ENCODE results near the gene CTTN. TPM values are rescaled to one million over a fixed set of nuclear protein-coding genes. Genes with fewer than 3 reads are reported as not detected.

Gene CTTN
- polyA plus RNA-seq, 4 donors = 144 to 175 (median 155) TPM

DNA sequence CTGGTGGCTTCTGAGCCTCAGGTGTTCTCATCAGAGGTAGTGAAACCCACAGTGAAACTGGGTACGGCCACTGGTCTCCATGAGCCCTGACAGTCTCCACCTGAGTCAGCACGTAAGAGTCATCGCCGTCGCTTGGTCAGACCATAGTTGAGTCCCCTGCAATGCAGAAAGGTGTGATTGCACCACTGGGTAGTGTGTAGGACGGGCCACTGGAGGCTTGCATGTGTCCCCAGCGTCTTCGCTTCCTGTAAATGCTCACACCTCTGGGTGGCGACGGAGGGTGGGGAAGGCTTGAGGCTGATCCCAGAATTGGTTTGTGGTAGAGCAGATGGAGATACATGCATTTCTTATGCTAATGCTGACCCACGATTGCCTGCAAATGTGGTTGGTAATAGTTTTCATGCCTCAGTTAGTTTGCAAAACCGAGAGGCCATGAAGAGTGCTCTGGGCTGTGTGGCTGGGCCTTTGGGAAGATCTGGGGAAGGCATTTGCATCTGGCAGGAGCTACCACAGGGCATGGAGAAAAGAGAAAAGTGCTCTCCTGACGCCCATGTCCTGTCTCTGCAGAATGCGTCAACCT lies 26.5 kb downstream of the CTTN start:
- DNase-seq (ENCODE audit: low read depth in 4 of 4, low spot score in 3 of 4) = no peak

DNA sequence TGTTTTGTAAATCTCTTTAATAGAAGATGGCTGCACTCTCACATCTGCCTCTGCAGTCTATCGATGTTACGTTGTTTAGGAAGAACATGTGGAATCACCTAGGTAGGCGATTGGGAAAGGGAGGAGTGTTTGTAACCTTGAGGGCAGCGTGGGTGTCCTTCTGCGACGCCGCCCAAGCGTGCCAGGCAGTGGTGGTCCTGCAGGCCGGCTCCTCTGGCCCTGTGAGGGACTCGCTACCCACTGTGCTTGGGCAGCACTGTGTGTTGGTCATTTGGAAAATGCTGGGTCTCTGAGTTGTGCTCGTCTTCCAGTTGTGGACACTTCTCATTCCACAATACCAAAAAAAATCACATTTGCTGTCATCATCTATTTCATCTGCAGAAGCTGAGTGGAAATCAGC lies 29.1 kb downstream of the CTTN start:
- DNase-seq (ENCODE audit: low read depth in 4 of 4, low spot score in 3 of 4) = no peak

DNA sequence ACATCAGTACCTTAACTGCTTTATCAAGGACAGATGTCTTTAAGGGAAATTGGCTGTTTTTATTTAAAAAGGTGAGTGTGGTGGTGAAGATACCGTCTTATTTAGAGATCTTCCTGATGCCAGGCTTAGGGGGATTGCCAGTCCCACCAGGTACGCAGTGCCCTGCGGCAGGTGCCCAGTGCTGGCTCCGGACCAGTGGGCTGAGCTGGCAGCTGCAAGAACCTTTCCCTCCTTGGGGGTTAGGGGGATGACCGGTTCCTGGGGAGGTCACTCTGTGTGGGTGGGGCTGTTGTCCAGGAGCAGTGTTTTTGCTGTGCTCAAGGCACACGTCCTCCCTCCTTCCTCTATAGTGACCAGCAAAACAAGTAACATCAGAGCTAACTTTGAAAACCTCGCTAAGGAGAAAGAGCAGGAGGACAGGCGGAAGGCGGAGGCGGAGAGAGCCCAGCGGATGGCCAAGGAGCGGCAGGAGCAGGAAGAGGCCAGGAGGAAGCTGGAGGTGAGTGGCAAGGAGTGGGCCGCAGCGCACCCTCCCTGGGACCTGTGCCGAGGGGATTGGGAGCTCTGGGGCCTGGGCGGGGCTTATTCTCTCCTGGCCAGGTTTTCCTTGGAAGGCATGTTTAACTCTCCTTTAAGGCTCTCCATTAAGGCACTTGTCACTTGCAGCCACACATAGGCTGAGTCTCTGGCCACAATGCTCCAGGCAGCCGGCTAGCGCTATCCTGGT lies 30.5 kb downstream of the CTTN start:
- DNase-seq (ENCODE audit: low read depth in 4 of 4, low spot score in 3 of 4) = no peak

DNA sequence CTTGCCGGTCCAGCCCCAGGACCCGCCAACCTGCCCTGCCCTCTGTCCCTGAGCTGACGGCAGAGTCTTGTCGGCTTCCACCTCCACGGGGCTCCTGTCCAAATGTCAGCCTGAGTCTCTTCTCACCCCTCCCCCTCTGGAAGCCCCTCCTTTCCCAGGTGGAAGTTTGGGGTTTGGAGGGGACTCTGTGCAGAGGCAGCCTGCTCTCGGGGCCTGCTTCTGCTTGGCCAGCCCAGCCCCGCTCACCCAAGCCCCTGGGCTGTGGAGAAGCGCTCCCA lies 31.0 kb downstream of the CTTN start:
- no peak for DNase-seq (ENCODE audit: low read depth in 4 of 4, low spot score in 3 of 4)

DNA sequence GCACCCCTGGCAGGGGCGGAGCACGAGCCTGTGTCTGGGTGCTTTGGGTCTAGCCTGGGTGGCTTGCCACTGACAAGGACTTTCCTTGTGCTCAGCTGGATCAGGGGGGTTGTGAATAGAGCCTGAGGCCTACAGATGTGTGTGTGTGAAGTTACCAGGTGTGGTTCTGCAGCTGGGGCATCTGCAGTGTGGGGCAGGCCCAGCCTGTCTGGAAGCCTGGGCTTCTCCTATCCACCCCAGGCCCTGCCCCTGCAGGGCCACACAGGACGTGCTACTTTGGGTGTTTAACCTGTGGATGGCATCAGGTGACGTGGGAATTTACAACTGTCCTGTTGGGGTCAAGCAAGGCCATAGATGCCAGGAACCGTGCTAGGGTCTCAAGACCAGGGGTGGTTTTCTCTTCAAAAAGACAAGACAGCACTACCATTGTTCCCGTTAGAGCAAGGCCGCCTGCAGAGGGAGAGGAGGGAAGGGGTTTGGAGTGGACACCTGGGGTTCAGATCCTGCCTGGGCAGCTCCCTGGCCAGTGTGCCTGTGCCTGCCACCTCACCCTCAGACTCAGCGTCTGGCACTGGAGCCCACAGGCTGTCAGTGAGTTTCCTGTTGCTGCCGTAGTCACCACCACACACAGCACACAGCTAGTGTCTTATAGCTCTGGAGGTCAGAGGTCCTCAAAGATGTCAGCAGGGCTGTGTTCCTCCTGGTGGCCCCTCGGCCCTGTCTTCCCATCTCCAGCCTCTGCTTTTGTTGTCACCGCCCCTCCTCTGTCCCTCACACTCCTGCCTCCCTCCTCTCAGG lies 31.6 kb downstream of the CTTN start:
- DNase-seq (ENCODE audit: low read depth in 4 of 4, low spot score in 3 of 4) = no peak

DNA sequence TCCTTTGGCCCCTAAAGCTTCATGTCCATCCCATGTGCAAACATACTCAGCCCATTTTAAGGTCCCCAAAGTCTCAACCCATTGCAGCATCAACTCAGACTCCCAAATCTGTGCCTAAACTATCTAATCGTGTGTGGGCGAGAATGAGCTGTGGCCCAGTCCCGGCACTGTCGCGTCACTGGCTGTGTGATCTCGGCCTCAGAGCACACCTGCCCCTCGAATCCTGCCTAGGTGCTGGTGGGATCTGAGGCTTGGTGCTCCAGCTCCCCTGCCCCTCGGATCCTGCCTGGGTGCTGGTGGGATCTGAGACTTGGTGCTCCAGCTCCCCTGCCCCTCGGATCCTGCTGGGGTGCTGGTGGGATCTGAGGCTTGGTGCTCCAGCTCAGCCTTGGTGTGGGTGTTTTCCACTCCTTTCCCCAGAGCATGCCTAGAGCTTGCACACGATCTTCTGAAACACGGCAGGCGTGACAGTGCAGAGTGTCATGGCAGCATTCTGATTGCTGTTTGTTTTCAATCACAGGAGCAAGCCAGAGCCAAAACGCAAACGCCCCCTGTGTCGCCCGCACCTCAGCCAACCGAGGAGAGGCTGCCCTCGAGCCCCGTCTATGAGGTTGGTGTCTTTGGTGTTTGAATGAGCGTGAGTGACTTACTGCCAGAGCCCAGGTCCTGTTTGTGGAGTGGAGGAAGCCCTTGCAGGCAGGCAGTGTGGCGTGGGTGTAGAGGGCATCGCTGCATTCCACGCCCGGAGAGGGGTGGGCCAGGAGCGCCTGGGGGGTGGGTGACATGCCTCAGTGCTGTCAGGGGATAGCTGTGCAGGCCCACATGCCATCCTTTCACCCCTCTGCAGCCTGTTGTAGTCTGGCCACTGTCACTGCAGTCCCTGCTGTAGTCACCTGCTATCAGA lies 32.6 kb downstream of the CTTN start:
- no peak for DNase-seq (ENCODE audit: low read depth in 4 of 4, low spot score in 3 of 4)

DNA sequence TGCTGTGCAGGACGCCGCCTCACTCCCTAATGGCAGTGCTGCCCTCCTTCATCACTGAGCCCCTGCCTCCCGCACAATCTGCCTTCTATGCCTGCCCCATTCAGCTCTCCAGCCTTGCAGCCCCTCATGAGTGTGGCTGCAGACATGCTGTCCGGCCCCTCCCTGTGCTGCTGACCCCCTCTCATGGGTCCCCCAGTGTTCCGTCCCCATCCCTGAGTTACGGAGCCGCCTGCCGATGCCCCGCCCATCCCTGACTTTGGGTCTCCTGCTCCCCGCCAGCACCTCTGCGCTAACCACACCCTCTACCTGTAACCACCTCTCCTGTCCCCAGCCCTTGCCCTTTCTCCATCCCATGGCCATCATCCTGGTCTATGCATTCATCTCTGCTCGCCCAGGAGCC lies 33.3 kb downstream of the CTTN start:
- no peak for DNase-seq (ENCODE audit: low read depth in 4 of 4, low spot score in 3 of 4)

DNA sequence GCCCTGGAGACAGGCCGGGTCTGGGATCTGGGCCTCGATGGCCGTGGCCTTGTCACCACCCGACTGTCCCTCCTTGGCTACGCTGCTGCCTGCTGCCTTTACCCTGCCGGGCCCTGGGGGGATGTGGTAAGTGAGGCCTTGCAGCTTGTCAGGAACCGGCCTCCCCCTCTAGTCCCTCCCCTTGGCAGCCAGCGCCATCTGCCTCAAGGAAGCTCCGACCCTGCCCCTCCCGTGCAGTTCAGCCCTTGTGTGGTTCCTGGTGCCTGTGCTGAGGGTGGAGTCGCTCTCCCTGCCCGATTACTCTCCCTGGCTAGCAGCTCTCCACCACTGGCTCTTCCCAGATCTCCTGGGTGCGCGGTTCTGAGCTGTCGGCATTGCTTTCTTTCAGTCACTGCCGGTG lies 33.7 kb downstream of the CTTN start:
- no peak for DNase-seq (ENCODE audit: low read depth in 4 of 4, low spot score in 3 of 4)

DNA sequence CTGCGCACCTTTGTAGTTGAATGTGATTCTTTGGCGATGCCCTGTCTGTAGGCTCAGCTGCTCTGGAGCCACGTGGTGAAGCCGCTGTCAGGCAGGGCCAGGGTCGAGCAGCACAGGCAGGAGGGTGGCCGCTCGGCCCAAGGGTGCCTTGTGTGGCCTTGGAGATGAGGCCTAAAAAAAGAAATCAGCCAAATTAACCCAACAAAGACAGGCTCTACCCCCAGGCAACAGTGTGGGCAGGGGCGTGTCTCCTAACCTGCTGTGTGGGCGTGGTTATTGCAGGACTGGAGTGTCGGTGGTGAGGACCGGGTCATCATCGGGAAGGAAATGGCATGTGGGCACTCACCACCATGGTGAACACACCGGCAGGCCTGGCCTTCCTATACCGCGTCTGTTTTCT lies 34.3 kb downstream of the CTTN start:
- no peak for DNase-seq (ENCODE audit: low read depth in 4 of 4, low spot score in 3 of 4)

DNA sequence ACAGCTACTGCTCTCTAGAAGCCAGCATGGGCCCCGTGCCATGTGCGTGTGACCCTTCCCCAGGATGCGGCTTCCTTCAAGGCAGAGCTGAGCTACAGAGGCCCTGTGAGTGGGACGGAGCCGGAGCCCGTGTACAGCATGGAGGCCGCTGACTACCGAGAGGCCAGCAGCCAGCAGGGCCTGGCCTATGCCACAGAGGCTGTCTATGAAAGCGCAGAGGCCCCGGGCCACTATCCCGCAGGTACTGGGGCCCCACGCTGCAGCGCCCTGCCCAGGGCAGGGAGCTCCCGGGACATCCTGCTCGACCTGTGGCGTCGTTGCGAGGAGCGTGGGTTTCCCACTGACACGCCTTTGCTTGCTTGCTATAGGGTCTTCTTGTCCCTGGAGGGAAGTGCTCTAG lies 34.7 kb downstream of the CTTN start:
- no peak for DNase-seq (ENCODE audit: low read depth in 4 of 4, low spot score in 3 of 4)

DNA sequence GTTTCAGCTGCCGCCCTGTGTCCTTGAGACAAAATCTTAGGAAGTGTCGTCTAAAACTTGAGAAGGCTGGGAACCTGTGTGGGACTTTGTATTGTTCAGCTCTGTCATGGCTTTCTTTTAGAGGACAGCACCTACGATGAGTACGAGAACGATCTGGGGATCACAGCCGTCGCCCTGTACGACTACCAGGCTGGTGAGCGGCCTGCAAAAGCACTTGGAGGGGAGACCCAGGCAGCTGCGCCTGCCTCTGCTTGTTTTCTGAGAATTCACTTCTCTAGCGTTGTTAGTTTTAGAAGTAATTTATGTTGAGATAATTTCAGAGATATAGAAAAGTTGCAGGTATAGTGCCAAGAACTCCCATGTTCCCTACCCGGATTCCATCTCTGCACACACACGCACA lies 35.2 kb downstream of the CTTN start:
- no peak for DNase-seq (ENCODE audit: low read depth in 4 of 4, low spot score in 3 of 4)

DNA sequence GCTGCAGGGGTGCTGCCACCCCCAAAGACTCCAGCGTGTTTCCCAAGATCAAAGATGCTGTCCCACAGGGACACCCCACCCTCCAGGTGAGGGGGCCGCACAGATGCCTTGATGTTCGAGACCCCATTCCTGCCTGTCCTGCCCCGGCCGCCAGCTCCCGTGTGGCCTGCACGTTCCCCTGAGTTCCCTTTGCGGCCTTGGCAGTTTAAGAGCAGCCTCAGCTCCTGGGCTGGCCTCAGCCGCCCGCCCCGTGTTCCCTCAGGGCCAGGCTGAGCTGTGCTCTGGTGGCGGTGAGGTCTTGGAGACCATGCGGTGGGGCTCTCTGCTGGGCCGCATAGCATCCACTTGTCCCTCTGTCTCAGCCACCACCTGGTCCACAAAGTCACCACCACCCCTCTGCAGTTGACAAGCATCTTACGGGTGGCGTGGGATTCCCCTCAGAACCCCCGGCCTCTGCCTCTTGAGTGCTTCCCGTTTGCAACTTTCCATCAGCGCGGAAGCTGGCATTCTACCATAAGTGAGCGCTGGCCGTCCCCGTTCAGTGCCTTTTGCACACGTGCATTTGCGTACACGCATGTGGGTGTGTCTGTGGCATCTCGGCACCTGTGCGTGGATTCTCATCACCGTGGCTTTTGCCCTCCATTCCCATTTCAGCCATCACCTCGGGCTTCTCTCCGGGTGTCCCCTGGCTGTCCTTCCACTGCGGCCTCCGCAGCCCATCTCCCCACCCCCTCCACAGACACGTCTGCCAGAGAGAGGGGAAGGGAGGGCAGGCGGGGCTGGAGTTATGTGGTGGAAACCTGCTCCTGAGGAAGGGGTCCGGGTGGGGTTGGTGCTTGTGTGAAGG lies 35.9 kb downstream of the CTTN start:
- no peak for DNase-seq (ENCODE audit: low read depth in 4 of 4, low spot score in 3 of 4)

DNA sequence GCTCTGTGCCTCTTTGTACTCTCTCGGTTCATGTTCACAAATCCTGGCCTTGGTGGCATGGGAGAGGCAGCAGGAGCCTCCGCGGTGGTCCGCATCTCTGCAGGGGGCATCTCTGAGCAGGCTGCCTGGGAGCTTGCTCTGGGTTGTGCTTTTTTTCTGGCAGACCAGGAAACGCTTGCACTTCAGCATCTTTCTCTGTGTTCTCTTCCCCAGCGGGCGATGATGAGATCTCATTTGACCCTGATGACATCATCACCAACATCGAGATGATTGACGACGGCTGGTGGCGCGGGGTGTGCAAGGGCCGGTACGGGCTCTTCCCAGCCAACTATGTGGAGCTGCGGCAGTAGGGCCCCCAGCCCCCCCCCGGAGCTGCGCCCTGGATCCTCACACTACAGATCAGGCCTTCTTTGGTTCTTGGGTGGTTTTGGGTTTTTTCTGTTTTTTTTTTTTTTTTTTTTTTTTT lies 36.5 kb downstream of the CTTN start:
- DNase-seq (ENCODE audit: low read depth in 4 of 4, low spot score in 3 of 4) = no peak

DNA sequence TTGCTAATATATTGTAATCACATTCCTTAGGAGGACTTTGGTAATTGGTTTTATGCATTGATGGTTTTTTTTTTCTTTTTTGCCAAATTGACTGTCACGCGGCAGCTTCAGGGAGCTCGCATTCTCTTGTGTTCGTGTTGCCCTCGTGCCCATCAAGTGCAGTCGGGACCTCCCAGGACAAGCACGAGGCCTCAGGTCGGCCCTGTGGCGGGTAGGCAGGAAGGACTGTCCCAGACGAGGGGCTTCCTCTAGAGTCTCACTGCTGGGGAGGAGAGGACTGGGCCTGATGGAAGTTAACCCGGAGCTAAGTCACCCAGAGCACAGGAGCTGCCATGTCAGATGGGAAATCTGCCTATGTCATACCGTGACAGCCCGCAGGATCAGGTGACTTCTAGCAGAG lies 37.0 kb downstream of the CTTN start:
- DNase-seq (ENCODE audit: low read depth in 4 of 4, low spot score in 3 of 4) = no peak

DNA sequence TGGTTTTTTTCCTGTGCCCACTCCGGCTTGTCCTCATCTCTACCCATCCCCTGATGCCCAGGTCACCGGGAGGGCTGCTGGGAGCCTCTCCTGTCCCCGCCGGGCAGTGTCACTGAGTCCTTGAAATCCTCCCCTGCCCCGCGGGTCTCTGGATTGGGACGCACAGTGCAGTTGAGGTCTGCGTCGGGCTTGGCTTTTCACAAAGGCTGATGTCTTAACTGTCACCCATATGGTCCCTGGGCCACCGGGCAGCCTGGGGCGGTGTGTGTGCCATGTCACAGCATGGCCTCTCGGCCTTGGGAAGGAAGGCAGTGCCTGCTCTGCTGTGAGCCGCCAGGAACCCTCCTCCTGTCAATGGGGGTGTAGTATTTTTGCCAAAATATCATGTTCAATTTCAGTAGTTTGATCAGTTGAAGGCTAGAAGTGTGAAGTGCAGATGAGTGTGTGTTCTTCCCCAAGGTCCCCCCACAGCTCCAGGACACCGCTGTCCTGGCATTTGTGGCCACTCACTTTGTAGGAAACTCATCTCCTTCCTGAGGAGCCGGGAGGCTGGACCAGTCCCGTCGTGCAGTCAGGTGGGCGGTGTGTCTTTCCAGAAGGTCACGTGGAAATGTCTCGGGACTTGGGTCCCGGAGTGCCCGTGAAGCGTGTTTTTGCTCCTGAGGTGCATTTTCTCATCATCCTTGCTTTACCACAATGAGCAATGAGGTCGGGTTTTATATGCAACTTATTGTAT lies 37.6 kb downstream of the CTTN start:
- no peak for DNase-seq (ENCODE audit: low read depth in 4 of 4, low spot score in 3 of 4)

DNA sequence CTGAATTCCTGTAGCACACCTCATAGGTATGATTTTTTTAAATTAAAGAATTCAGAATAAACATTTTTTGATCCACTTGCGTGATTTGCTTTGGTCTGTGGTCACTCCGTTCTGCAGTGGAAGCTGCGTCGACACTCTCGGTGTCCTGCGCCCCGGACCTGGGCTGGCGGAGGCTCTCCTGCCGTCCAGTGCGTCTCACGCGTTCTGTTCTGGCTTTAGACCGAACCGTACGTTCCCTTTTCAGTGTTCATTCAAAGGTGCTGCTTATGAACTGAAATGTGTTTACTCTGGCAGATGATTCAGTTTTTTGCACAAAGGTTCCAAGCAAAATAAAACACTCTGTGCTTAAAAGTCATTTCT lies 38.2 kb downstream of the CTTN start:
- DNase-seq (ENCODE audit: low read depth in 4 of 4, low spot score in 3 of 4) = no peak

DNA sequence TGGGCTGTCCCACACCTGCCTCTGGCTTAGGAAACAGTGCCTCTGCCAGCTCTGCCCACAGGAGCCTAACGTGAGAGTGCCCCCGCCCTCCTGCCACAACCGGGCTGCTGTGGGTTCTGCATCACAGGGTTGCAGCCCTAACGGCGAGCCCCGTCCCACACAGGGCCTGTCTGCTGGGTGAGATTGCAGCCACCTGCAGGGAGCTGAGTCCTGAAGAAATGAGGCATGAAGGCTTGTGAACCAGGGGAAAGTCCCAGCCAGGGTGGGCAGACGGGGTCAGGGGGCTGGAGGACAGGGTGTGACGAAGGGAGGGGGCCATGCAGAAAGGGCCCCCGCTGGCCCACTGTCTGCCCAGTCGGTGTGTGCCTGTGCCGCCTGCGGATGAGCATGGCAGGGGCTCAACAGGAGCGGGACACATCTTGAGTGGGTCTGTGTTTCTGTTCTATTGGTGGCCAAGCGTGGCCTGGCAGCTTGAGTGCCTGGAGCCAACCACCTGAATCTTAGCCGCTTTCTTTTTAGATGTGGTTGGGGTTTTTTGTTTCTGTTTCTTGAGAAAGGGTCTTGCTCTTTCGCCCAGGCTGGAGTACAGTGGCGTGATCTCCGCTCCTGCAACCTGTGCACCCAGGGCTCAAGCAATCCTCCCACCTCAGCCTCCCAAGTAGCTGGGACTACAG lies 38.9 kb downstream of the CTTN start:
- no peak for DNase-seq (ENCODE audit: low read depth in 4 of 4, low spot score in 3 of 4)

DNA sequence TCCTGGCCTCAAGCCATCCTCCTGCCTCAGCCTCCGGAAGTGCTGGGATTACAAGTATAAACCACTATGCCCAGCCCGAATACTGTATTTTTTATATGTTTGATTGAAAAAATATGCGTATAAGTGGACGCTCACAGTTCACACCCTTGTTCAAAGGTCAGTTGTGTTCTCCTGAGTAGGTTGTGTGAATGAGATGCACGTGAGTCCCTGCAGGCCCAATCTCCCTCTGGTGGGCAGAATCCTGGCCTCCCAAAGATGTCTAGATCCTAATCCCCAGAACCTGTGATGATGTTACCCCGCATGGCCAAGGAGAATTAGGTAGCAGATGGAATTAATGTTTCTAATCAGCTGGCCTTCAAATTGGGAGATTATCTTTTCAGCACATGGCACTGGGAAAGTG lies 41.9 kb downstream of the CTTN start:
- no peak for DNase-seq (ENCODE audit: low read depth in 4 of 4, low spot score in 3 of 4)

DNA sequence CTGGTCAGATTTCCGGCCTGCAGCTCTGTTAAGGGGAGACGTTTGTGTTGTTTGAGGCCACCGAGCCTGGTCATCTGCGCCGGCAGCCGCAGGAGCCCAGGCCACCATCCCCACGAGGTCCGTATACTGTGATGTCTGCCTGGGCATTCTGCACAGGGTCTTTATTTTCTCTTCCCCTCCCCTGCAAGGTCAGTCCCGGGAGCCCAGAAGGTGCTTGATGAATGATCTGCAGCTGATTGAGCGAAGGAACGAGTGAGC lies 45.4 kb downstream of the CTTN start:
- DNase-seq (ENCODE audit: low read depth in 4 of 4, low spot score in 3 of 4) = no peak

Data from right renal pelvis (tissue), 4 donors.